GM19025 (cell line): Measurements from ENCODE around the gene SLC25A41.
"Not testable (repeated sequence)": the region's sequence is repeated elsewhere in the genome, so short reads cannot be mapped to it uniquely, and the experiment has no call there.

ENCODE experiments used
- ATAC-seq: cut with Tn5 transposase; IDR thresholded peaks from one replicate; pipeline ENCODE4 v1.9.1; 2021; ENCODE audit warnings: mild to moderate bottlenecking, low read depth, moderate library complexity; ENCODE audit not compliant: unreplicated experiment

Gene SLC25A41

DNA sequence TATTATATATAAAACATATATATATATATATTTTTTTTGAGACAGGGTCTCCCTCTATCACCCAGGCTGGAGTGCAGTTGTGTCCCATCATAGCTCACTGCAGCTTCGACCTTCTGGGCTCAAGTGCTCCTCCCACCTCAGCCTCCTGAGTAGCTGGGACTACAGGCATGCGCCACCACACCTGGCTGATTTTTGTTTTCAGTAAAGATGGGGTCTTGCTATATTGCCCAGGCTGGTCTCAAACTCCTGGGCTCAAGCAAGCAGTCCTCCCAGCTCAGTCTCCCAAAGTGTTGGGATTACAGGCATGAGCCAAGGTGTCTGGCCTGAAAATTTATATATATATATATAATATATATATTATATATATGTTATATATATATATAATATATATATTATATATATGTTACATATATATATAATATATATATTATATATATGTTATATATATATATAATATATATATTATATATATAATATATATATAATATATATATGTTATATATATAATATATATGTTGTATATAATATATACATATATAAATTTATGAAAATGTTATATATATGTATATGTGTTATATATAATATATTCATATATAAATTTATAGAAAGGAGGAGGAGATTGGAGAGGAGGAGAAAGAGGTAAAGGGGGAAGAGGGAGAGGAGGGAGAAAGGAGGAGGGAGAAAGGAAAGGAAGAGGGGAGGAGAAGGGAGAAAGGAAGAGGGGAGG, 4.7 kb downstream of the SLC25A41 start:
- not testable (repeated sequence) for ATAC-seq

- ATAC-seq, result no peak
Measured at GRCh38 chr19:6427131-6427530, 6.4 kb downstream of the SLC25A41 start.

GRCh38 chr19:6425732-6426620, 7.6 kb downstream of the SLC25A41 start:
- ATAC-seq, result no peak

GRCh38 chr19:6424939-6425731, 8.4 kb downstream of the SLC25A41 start:
- peak; percentile 87 for ATAC-seq

- no peak for ATAC-seq
Measured at GRCh38 chr19:6424195-6424938, 9.2 kb downstream of the SLC25A41 start, which contains the start of gene KHSRP. Gene KHSRP (minus strand): TSS chr19:6424811. CDS start chr19:6424701, 110 bp downstream.

- ATAC-seq, result no peak
Measured at GRCh38 chr19:6423499-6424194, 9.9 kb downstream of the SLC25A41 start.

DNA sequence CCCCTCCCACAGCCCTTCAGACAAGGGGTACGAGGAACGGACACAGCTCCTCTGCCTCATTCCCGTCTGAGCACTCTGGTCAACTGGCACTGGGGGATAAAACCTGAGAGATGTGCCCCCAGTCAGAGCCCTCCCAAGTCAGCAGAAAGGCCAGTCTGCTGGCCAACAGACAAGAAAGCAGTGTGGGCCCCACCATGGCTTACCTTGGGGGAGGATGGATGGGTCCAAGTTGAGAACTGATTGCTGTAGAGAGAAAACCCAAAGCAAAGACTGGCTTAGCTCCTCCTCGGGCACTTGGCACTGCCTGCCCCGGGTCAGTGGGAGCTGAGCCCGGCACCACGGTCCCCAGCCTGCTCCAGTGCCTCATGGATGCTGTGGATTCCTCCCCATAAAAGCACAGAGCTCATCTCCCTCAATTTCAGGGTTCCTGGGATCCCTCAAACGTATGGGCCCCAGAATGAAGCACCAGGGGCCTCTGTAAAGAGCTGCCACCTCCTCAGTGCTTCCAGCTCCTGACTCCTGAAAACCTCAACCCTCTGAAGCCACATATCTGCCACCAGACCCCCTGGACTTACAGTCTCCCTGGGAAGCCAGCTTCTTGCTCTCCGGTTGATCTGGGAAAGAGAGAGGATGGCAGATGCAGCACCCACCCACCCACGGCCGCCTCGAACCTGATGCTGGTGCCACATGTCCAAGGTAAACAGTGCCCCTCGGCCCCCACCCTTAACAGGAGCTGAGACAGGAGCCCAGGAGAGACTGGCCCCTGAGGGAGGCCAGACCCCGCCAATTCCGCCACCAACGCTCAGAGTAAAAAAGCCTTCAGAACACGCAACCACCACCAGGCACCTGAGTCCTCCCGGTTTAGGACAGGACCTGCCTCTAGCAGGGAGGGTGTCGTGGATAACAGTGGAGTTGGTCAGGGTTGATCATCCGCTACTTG, 12.2 kb downstream of the SLC25A41 start:
- ATAC-seq, result no peak

DNA sequence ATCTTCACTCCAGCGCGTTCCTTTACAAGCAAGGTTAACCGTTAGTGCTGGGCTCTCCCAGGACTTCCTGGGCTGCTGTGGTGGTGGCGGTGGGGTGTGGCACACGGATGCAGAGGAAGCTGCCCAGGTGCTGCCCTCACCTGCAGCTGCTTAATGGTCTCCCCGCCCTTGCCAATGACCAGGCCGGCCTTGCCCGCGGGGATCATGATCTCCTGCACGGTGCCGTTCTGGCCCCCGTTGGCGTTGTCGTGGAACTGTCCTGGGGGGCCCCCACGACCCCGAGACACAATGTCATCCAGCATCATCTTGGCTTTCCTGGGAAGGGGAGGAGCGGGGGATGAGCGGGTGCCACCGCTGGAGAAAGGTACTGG, 15.0 kb downstream of the SLC25A41 start:
- no peak for ATAC-seq

- no peak for ATAC-seq
Measured at GRCh38 chr19:6417713-6418561, 15.6 kb downstream of the SLC25A41 start.

GRCh38 chr19:6416658-6417405, 16.7 kb downstream of the SLC25A41 start:
- no peak for ATAC-seq

GRCh38 chr19:6415591-6416190, 17.9 kb downstream of the SLC25A41 start:
- ATAC-seq, result no peak

DNA sequence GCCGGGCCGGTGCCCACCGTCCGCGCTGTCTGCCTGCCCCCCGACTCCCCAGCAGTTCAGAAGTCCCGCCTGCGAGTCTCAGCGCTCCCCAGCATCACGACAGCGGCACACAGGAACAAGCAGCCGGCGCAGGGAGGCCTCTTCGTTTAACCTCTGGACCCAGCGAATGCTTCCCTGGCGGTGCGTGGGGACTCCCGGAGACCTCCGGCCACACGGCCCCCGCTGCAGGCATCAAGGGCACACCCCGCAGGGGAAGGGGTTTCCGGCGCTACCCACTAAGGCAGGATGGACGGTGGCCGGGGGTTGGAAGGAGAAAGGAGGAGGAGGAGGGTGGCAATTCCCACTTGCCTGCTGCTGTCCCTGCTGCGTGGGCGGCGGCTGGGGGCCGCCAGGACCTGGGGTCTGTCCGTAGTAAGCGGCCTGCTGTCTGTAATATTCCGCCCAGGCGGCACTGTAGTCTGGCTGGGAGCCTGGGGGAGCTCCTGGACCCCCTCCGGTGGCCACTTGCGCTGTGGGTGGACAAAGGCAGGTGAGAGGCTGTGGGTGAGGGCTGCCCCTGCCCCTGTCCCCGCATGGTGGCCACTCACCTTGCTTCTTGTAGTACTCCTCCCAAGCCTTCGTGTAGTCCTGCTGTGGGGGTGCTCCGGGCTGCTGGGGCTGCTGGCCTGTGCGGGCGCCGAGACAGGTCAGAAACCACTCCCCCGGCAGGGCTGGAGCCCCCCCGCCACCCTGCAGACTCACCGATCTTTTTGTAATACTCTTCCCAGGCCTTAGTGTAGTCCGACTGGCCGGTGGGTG, 18.6 kb downstream of the SLC25A41 start:
- no peak for ATAC-seq

GRCh38 chr19:6413721-6414643, 19.6 kb downstream of the SLC25A41 start:
- ATAC-seq, result no peak

- ATAC-seq, result no peak
Measured at GRCh38 chr19:6413291-6413690, 20.3 kb downstream of the SLC25A41 start.
